Hepatocyte (in vitro differentiated cells): ENCODE data around the gene CRYGA.

ENCODE experiments used
- CTCF ChIP-seq: fragments of 200-600 bp; sonication (generic); IDR thresholded peaks from 2 replicates; pipeline ENCODE4 v1.5.1; 2016; ENCODE audit warnings: antibody characterized with exemption, mild to moderate bottlenecking; ENCODE audit not compliant: poor library complexity
- EZH2 ChIP-seq: fragments of 200-600 bp; sonication (generic); IDR thresholded peaks from 2 replicates; pipeline ENCODE4 v1.6.1; 2016; ENCODE audit warnings: antibody characterized with exemption, mild to moderate bottlenecking, borderline replicate concordance
- EZH2phosphoT487 ChIP-seq: fragments of 200-600 bp; sonication (generic); IDR thresholded peaks from one replicate; pipeline ENCODE4 v1.6.1; 2018; ENCODE audit warnings: antibody characterized with exemption, mild to moderate bottlenecking, low read depth, moderate library complexity; ENCODE audit not compliant: unreplicated experiment, severe bottlenecking

DNA sequence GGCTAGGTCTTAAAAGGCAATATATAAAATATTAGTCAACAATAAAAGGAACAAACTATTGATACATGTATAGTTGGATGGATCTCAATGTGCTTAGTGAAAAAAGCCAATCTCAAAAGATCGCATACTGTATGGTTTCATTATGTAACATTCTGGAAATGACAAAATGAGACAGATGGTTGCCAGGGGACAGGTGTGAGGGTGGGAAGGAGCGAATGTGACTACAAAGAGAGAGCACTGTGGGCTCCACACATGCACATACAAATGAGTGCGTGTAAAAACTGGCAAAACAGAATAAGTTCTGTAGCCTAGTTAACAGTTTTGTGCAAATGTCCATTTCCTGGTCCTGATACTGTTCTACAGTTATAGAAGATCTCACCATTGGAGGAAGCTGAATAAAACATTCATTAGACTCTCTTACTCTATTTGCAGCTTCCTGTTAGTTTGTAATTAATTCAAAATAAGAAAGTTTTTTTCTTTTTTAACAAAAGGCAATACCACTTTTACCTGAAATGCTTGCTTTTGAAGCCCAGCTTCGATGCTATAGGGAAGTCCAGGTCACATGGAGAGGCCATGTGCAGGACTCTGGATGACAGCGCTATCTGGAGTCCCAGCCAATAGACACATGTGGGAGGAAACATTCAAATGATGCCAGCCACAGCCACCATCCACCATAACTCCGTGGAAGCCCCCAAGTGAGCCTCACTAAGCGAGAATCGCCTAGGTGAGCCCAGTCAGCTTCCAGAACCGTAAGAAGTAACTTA, 47.5 kb upstream of the CRYGA start:
- TF ChIP-seq CTCF (no peak), EZH2 (no peak), EZH2phosphoT487 (no peak)
